HepG2 (cell line): Measurements from ENCODE around the gene PLB1. TPM values are rescaled to one million over a fixed set of nuclear protein-coding genes. Genes with fewer than 3 reads are reported as not detected.

Experiments
- ATAC-seq: fragments of 200-7000 bp; cut with Tn5 transposase; 3 replicates; pipeline ENCODE4 v1.9.1; 2020; ENCODE audit warnings: mild to moderate bottlenecking, moderate library complexity
- BruUV-seq: library from RNA; stranded (reverse); fragments of 400-500 nt; replicated peaks from 2 replicates; lab custom pipeline; 2021; lab: Mats Ljungman, UMichigan
- CTCF ChIA-PET: fragments of 300-600 bp; formaldehyde crosslinking; extraction: SDS; loops from one replicate; lab custom pipeline; 2021; ENCODE audit warnings: low total read pairs, inconsistent platforms, low intra/inter-chr PET ratio; lab: Yijun Ruan, JAX
- POLR2A ChIA-PET: fragments of 350-600 bp; sonication (Branson Sonifier 250); formaldehyde crosslinking; loops from one replicate; lab custom pipeline; 2020; ENCODE audit warnings: antibody characterized with exemption, inconsistent platforms; lab: Yijun Ruan, JAX
- DNase-seq: peaks from one replicate; pipeline ENCODE4 v3.0.0-alpha.2; 2015; ENCODE audit warnings: low spot score
- FAIRE-seq: peaks from 3 replicates; lab custom pipeline; 2011; peaks lifted over from hg19 to GRCh38; lab: Jason Lieb, UNC
- H2AFZ ChIP-seq: one replicate; pipeline ENCODE4 v1.6.1; 2011; ENCODE audit warnings: low read length, inconsistent platforms
- H3K27ac ChIP-seq: fragments of 300-600 bp; 3 replicates; pipeline ENCODE4 v1.8.0; 2011; ENCODE audit warnings: mixed run types, mild to moderate bottlenecking, mixed read lengths, low read length, inconsistent platforms; ENCODE audit not compliant: insufficient read depth; ENCODE audit errors: extremely low read length
- H3K27me3 ChIP-seq, 2 experiments: fragments of 200-600 bp in 1 of 2; 2 replicates in 1 of 2; 3 replicates in 1 of 2; pipeline versions ENCODE4 v1.6.0 to v1.8.0; 2011; ENCODE audit warnings: low read length in 2 of 2, mild to moderate bottlenecking in 2 of 2, moderate library complexity in 2 of 2, inconsistent platforms in 1 of 2; ENCODE audit not compliant: insufficient read depth in 2 of 2, control insufficient read depth in 1 of 2
- H3K36me3 ChIP-seq, 2 experiments: fragments of 200-600 bp in 1 of 2; replicated peaks in 1 of 2; 2 replicates in 1 of 2; 3 replicates in 1 of 2; pipeline versions ENCODE4 v1.5.1 to v1.8.0; 2011; ENCODE audit warnings: low read length in 2 of 2, inconsistent platforms in 1 of 2; ENCODE audit not compliant: insufficient read depth in 2 of 2, control insufficient read depth in 1 of 2
- H3K4me1 ChIP-seq: 2 replicates; pipeline ENCODE4 v1.5.1; 2012; ENCODE audit warnings: low read length, inconsistent platforms; ENCODE audit not compliant: insufficient read depth
- H3K4me2 ChIP-seq: 2 replicates; pipeline ENCODE4 v1.6.0; 2011; ENCODE audit warnings: low read depth, low read length, inconsistent platforms
- H3K4me3 ChIP-seq, 3 experiments: fragments of 200-600 bp in 1 of 3; sonication (generic), shearing (Covaris generic) in 1 of 3; replicated peaks in 1 of 3; 2 replicates each; pipeline ENCODE4 v1.5.1; 2011 to 2016; ENCODE audit warnings: low read length in 3 of 3, inconsistent platforms in 2 of 3, low read depth in 2 of 3, mild to moderate bottlenecking in 2 of 3, control low read depth in 1 of 3, mixed read lengths in 1 of 3; ENCODE audit not compliant: insufficient read depth in 1 of 3
- H3K79me2 ChIP-seq: one replicate; pipeline ENCODE4 v1.6.1; 2011; ENCODE audit warnings: low read length, inconsistent platforms; ENCODE audit not compliant: insufficient read depth
- H3K9ac ChIP-seq: 2 replicates; pipeline ENCODE4 v1.6.0; 2011; ENCODE audit warnings: mild to moderate bottlenecking, low read depth, low read length, inconsistent platforms; ENCODE audit not compliant: insufficient read depth
- H3K9me3 ChIP-seq: 2 replicates; pipeline ENCODE4 v1.5.1; 2012; ENCODE audit warnings: mild to moderate bottlenecking, low read length
- H4K20me1 ChIP-seq: 2 replicates; pipeline ENCODE4 v1.6.0; 2011; ENCODE audit warnings: inconsistent platforms, mild to moderate bottlenecking, low read length, moderate library complexity; ENCODE audit not compliant: insufficient read depth
- FOSL2 ChIP-seq: sonication (generic); formaldehyde crosslinking; IDR thresholded peaks from 2 replicates; pipeline ENCODE4 v1.4.0; 2020; ENCODE audit warnings: missing genetic modification reagents
- MAFK ChIP-seq, 2 experiments: IDR thresholded peaks in 1 of 2; conservative IDR thresholded peaks in 1 of 2; 2 replicates each; pipeline ENCODE4 v1.6.1; 2011; ENCODE audit warnings: improper control_type of control experiment in 2 of 2, low read length in 2 of 2
- MAX ChIP-seq: IDR thresholded peaks from 2 replicates; pipeline ENCODE4 v1.6.1; 2012; ENCODE audit warnings: inconsistent platforms
- NFE2 ChIP-seq: sonication (generic); formaldehyde crosslinking; IDR thresholded peaks from 2 replicates; pipeline ENCODE4 v1.4.0; 2020; ENCODE audit warnings: missing genetic modification reagents
- NFE2L2 ChIP-seq: fragments of 150-350 bp; IDR thresholded peaks from 2 replicates; pipeline ENCODE4 v1.6.1; 2014; ENCODE audit warnings: low read length
- NR0B2 ChIP-seq: sonication (generic); formaldehyde crosslinking; IDR thresholded peaks from 2 replicates; pipeline ENCODE4 v1.4.0; 2020; ENCODE audit warnings: mild to moderate bottlenecking, missing genetic modification reagents
- SALL1 ChIP-seq: sonication (generic); formaldehyde crosslinking; IDR thresholded peaks from 2 replicates; pipeline ENCODE4 v1.8.0; 2022; ENCODE audit warnings: mild to moderate bottlenecking, missing genetic modification reagents
- SOX13 ChIP-seq, 3 experiments: fragments of 450-650 bp in 1 of 3; sonication (generic) in 1 of 3; formaldehyde crosslinking in 1 of 3; IDR thresholded peaks in 2 of 3; conservative IDR thresholded peaks in 1 of 3; 2 replicates each; pipeline versions ENCODE4 v1.5.0 to v1.6.1; 2016 to 2020; ENCODE audit warnings: antibody characterized with exemption in 1 of 3, mild to moderate bottlenecking in 1 of 3, missing compliant biosample characterization in 1 of 3, missing genetic modification reagents in 1 of 3, moderate library complexity in 1 of 3
- SOX5 ChIP-seq: IDR thresholded peaks from 2 replicates; pipeline ENCODE4 v1.6.1; 2016; ENCODE audit warnings: borderline replicate concordance
- SOX6 ChIP-seq, 2 experiments: fragments of 450-650 bp in 1 of 2; sonication (generic) in 1 of 2; formaldehyde crosslinking in 1 of 2; IDR thresholded peaks; 2 replicates each; pipeline versions ENCODE4 v1.4.0 to v1.6.1; 2017 to 2020; ENCODE audit warnings: antibody characterized with exemption in 1 of 2, mild to moderate bottlenecking in 1 of 2, missing genetic modification reagents in 1 of 2
- ZBTB33 ChIP-seq: sonication (generic); formaldehyde crosslinking; IDR thresholded peaks from 2 replicates; pipeline ENCODE4 v1.4.0; 2020; ENCODE audit warnings: missing genetic modification reagents
- ZFYVE20 ChIP-seq: sonication (generic); formaldehyde crosslinking; IDR thresholded peaks from 2 replicates; pipeline ENCODE4 v1.8.0; 2023; ENCODE audit warnings: low read depth, mild to moderate bottlenecking, moderate library complexity, missing genetic modification reagents, borderline replicate concordance
- ZNF44 ChIP-seq: sonication (generic); formaldehyde crosslinking; IDR thresholded peaks from 2 replicates; pipeline ENCODE4 v1.5.1; 2020; ENCODE audit warnings: mild to moderate bottlenecking, missing genetic modification reagents
- WGBS: methylation state at CpG from one replicate; pipeline ENCODE4 v1.1.6; 2017; ENCODE audit warnings: low lambda C conversion rate; 5-methylcytosine and 5-hydroxymethylcytosine counted together
- in situ Hi-C: cut with HindIII; loops from 2 replicates; pipeline ENCODE4 v1.10.0; 2017; ENCODE audit warnings: low pct_unique_long_range_greater_than_20kb; ENCODE audit not compliant: extremely low pct_ligation_motif_present
- intact Hi-C: fragments of 100-400 bp; cut with micrococcal nuclease; formaldehyde crosslinking; loops from one replicate; pipeline ENCODE4 v1.10.0; 2022; ENCODE audit not compliant: unreplicated experiment
- polyA plus RNA-seq, 8 experiments: library from polyadenylated mRNA; depleted of rRNA in 3 of 8; stranded (reverse) in 7 of 8; unstranded in 1 of 8; fragments of >200 nt; fragmentation: Illumina TruSeq in 4 of 8; extraction: Trizol in 4 of 8; gene quantifications; 2 replicates each; pipeline versions ENCODE4 v1.2.1 to v1.2.3, GENCODE V29; 2011 to 2016; ENCODE audit warnings: low read depth in 4 of 8, missing spikeins in 1 of 8, mixed read lengths in 1 of 8; ENCODE audit not compliant: insufficient read depth in 1 of 8
- total RNA-seq, 5 experiments: library from RNA; depleted of rRNA; stranded (reverse); fragments of >200 nt; fragmentation: Illumina TruSeq; extraction: Trizol; gene quantifications; 2 replicates each; pipeline ENCODE4 v1.2.3, GENCODE V29; 2016; ENCODE audit warnings: low read depth in 1 of 5
- TF ChIP-seq, protein P1 (sequence below): sonication (generic); IDR thresholded peaks from 2 replicates; pipeline ENCODE4 v1.6.1; 2016; ENCODE audit warnings: low read depth, borderline replicate concordance

Gene PLB1
- total and polyA plus RNA-seq, 2 of the 13 experiments (the other 11 are each of a cell fraction or from before 2014, with no cell fraction given): 0.20 to 1.8 TPM

- ChIA-PET POLR2A (interaction anchor here (1.8 kb wide), 1 partner anchor 87 kb away, joined by 6 read pairs; the partner anchor contains the start of gene PPP1CB), CTCF (no interaction called here)
- H3K27ac ChIP-seq: no peak overlapping the region
- peaks cover 1 to 4% of the 10 kb centered on the region in 2 experiments; a peak in 1 of 5 replicates for H3K27me3 ChIP-seq
- peaks cover 33% of the 10 kb centered on the region for H3K4me1 ChIP-seq
- H3K9ac ChIP-seq: no peak overlapping the region
- FAIRE-seq (no peak), ATAC-seq (peak; percentile 80), DNase-seq (peak; percentile 58)
- H4K20me1 ChIP-seq: no peaks in the 10 kb centered on the region
- H3K36me3 ChIP-seq: no peaks in the 10 kb centered on the region
- no peak overlapping the region for H2AFZ ChIP-seq
- 43% methylated on average over 22 of the region's 22 CpGs for WGBS
- no peaks in the 10 kb centered on the region for H3K9me3 ChIP-seq
- intact Hi-C loops (no loop called here), in situ Hi-C loops (no loop called here)
- H3K4me3 ChIP-seq: no peak overlapping the region
- no peaks in the 10 kb centered on the region for H3K79me2 ChIP-seq
- TF ChIP-seq SOX6 (IDR thresholded peaks at IDR 0.05): no peak
- peak; percentile 25; the same call in 1 of the 2 replicates for TF ChIP-seq SOX6 (CRISPR knock-in tag; IDR thresholded peaks at IDR 0.05)
- peak; percentile 66; the same call in 1 of the 2 replicates for TF ChIP-seq SOX13 (IDR thresholded peaks at IDR 0.05)
- peak in 1 of 2 experiments; percentile 72; a peak in 2 of 4 replicates for TF ChIP-seq SOX13 (CRISPR knock-in tag; conservative IDR thresholded peaks at IDR 0.05 in 1 of 2, IDR thresholded peaks at IDR 0.05 in 1 of 2)
- TF ChIP-seq NFE2L2: peak; percentile 84
- no peak for TF ChIP-seq ZNF44 (CRISPR knock-in tag)
- TF ChIP-seq FOSL2 (CRISPR knock-in tag): peak; percentile 68
- TF ChIP-seq SOX5 (CRISPR knock-in tag): peak; percentile 58; the same call in 1 of the 2 replicates
- peak; percentile 83 for TF ChIP-seq ZBTB33 (CRISPR knock-in tag)
- no peak for TF ChIP-seq ZFYVE20 (CRISPR knock-in tag)
- TF ChIP-seq SALL1 (CRISPR knock-in tag): peak; percentile 36; the same call in 1 of the 2 replicates
- 0 out of 4 replicates have a peak, but pooled peaks have one; percentile 2 to 30 for TF ChIP-seq MAFK (conservative IDR thresholded peaks at IDR 0.05 in 1 of 2, IDR thresholded peaks at IDR 0.05 in 1 of 2; ENCODE audit: low read length in 2 of 2)
- TF ChIP-seq NFE2: peak; percentile 93
- TF ChIP-seq, protein P1, sequence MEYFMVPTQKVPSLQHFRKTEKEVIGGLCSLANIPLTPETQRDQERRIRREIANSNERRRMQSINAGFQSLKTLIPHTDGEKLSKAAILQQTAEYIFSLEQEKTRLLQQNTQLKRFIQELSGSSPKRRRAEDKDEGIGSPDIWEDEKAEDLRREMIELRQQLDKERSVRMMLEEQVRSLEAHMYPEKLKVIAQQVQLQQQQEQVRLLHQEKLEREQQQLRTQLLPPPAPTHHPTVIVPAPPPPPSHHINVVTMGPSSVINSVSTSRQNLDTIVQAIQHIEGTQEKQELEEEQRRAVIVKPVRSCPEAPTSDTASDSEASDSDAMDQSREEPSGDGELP: peak; percentile 20; the same call in 1 of the 2 replicates
- TF ChIP-seq MAX: no peak
- no peak for TF ChIP-seq NR0B2 (CRISPR knock-in tag)
- peak overlapping the region; percentile 41 for H3K4me2 ChIP-seq
- no TSS peak for BruUV-seq
These were observed 168.4 kb downstream of the PLB1 start for GRCh38 chr2:28664120-28664842.
